GM20431 (cell line): ENCODE results near the gene MTPN.

ENCODE experiments used
- in situ Hi-C: fragments of 300-500 bp; cut with MseI, MboI; formaldehyde crosslinking; loops from one replicate; pipeline ENCODE4 v1.15.0; 2020; ENCODE audit warnings: low sequenced_read_pairs; ENCODE audit not compliant: unreplicated experiment

MTPN gene

GRCh38 chr7:135991906-135992305, 14.7 kb upstream of the MTPN start:
- in situ Hi-C loops = no loop called here

DNA sequence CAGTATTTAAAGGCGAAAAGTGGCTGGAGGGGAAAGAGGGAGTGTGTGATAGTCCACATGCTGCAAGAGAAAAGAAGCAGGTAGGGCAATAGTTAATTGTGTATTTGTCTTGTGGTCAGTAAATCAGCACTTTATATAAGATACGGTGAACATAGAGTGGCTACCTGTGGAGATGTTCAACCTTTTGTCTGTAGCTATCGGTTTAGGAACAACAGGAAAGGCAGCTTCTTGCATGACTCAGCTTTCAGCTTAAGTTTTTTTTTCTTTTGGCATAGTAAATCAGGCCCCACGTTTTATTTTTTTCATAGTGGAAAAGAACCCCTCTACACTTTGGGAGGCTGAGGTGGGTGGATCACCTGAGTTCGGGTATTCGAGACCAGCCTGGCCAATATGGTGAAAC, 14.2 kb upstream of the MTPN start:
- in situ Hi-C loops = no loop called here

- in situ Hi-C loops = no loop called here
Observed at GRCh38 chr7:135990258-135990657, 13.1 kb upstream of the MTPN start.

GRCh38 chr7:135981958-135982646, 4.9 kb upstream of the MTPN start:
- in situ Hi-C loops = no loop called here

DNA sequence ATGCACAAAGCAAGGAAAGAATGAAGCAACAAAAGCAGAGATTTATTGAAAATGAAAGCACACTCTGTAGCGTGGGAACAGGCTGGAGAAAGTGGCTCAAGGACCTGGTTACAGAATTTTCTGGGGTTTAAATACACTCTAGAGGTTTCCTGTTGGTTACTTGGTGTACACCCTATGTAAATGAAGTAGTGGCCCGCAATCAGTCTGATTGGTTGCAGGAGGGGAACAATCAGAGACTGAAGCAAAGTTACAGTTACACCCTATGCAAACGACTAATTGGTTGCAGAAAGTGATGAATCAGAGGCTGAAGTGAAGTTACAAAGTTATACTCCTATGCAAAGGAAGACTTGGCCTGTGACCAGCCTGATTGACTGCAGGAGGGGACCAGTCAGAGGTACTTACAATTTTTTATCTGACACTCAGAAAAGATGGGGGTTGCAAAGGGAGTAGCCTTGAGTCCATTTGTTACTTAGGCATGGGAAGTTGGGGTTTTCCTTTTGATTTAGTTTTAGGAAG, 3.6 kb upstream of the MTPN start:
- in situ Hi-C loops = no loop called here

DNA sequence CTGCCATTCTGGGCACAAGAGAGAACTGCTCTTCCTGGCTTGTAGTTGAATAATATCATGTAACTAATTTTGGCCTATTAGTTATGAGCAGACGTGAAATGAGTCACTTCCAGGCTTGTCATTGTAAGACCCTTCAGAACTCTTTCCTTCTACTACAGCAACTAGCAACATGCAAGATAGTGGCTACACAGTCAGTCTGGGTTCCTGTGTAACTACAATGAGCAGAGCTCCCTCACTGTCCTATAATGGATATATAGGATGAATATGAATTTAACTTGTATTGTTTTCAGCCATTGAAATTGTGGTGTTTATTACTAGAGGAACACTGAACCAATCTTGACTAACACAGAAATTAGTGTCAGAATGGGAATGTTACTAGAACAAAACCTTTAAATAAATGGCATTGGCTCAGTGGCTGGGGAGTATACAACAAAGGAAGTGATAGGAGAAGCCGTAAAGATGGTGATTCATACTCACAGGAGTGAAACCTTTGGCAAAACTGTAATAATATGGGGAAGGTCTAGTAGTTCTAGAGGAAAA, 2.9 kb upstream of the MTPN start:
- in situ Hi-C loops = no loop called here

DNA sequence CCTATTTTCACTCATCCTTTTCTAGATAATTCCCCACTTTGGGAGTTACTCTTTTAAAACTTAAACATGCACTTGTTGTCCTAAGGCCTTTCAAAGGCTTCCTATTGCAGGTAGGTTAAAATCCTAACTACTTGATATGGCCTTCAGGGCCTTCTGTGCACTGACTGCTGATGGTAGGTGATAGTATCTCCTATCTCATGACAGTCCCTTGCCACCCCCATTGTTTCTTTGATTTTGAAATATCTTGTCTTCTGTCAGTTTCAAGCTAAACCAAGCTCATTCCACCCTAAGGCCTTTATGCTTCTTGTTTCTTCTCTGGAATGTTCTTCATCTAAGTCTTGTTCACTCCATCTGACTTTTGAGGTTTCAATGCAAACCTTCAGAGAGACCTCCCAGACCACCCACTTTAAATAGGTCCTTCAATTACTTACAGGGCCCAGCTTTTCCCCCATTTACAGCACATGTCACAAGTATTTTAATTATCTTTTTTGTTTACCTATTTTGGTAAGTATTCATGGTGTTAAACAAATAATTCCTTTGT, 2.4 kb upstream of the MTPN start:
- in situ Hi-C loops = no loop called here

DNA sequence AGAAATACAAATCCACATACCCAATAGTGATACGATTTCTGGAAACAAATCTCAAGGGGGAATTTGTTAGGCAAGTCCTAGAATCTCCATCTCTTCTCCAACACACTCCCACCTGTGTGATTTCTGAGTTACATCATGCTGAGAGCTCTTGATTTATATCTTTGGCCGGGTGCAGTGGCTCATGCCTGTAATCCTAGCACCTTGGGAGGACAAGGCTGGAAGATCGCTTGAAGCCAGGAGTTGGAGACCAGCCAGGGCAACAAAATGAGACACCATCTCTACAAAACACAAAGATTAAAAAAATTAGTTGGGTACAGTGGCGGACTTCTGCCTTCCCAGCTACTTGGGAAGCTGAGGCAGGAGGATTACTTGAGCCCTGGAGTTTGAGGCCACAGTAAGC, 1.5 kb upstream of the MTPN start:
- in situ Hi-C loops = no loop called here

- in situ Hi-C loops = no loop called here
Observed at GRCh38 chr7:135977742-135978066, 545 bp upstream of the MTPN start.

DNA sequence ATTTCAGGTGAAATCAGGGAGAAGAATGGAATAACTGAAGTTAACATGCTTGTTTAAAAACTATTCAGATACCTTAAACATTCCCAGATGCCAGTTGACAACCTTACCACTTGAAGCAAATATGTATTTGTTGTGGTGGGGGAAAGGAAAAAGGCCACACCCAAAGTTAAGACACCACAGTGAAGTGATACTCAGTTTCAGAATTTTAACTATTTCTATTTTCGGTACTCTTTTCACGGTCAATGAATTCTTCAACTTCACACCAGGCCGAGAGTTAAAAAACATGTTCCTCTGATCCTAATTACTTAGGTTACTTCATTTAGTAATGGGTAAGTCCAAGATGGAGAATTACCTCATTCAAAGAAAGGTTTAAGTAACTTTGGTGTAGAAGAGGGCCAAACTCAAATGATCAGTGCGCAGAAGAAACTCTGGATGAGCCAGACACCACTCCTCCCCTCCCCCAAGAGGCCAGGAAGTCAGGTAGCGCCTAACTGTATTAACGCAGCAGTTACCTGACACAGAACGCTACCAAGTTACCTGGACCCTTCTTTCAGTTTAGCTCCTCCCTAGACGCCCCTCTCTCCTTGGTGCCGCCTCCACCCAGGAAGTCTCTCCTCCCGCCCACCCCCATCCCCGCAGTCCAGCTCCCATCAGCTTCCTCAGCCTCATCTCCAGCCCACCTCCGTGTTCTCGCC, 700 bp downstream of the MTPN start:
- in situ Hi-C loops = no loop called here

DNA sequence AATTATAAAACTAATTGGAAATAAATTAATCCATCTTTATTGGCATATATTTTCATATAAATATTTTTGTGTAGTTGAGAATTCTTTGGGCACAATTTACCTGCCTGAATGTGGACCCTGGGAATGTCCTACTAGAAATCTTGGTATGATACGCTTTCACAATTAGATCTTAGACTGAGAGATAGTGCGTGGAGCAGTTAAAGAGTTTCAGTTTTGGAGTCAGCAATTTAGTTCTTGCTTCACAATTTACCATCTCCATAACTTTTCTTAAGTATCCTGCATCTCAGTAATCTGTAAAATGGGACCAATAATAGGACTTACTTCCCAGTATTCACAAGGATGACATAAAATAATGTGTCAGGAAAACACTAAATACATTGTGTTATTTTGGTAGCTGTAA, 2.0 kb downstream of the MTPN start:
- in situ Hi-C loops = no loop called here

DNA sequence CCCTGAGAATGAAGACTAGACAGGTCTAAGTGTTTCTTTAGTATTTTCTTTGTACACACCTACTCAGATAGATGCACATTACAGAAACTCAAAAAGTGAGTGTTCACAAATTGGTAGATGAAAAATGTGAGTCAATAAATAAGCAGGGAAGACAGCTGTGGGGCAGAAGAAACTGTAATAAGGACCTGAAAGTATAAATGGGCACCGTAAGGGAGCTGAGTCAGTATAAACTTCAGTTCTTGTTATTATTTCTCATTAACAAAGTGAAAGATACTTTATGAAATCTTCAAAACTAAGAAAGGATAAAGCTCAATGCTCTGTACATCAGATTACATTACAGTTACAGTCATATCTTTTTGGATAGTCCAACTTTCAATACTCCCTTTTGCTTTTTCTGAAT, 2.5 kb downstream of the MTPN start:
- in situ Hi-C loops = no loop called here

DNA sequence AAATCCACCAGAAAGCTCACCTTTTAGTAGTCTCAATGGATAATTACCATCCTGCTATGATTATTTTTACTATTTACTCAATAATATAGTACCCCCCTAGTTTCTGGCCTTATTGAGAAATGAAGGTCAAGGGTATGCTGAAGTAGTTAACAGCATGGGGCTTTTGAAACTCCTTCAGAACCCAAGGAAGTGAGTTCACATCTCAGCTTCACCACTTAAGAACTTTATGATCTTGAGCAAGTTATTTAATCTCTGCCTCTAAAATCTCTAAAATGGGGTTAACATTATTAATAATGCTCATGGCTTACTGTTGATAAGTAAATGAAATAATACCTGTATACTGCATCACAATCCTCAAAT, 5.8 kb downstream of the MTPN start:
- in situ Hi-C loops = no loop called here

DNA sequence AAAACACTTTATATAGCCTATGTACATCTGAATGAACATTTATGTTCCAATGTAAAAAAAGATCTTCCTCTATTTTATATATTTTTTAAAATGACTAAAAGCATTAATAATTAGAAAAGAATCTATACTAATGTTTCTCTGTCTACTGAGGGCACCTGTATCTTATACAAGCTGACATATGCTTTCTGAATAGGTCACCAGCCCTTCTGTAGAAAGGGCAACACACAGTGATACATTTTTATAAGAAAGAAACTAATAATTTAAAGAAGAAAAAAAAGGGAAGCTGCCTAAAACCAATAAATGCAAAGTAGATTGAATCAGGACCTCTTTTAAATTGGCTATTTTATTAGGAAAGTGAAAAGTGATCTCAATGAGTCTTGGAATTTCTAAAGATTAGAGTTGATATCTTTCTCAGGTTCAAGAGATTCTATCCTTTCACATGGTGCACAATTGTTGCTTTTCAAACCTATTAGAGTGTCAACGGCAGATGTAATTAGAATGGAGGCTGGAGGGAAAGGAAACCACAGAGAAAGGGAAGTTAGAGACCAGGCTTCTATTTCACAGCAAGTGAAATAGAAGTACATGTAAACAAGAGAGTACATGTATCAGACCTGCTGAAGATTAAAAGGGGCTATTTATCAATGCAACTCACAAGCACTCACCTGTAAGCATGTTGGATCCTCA, 6.3 kb downstream of the MTPN start:
- in situ Hi-C loops = no loop called here

- in situ Hi-C loops = no loop called here
Observed at GRCh38 chr7:135970045-135970444, 7.1 kb downstream of the MTPN start.

GRCh38 chr7:135966341-135967043, 10.7 kb downstream of the MTPN start:
- in situ Hi-C loops = no loop called here

GRCh38 chr7:135965602-135966001, 11.6 kb downstream of the MTPN start:
- in situ Hi-C loops = no loop called here

GRCh38 chr7:135964791-135965190, 12.4 kb downstream of the MTPN start:
- in situ Hi-C loops = no loop called here

DNA sequence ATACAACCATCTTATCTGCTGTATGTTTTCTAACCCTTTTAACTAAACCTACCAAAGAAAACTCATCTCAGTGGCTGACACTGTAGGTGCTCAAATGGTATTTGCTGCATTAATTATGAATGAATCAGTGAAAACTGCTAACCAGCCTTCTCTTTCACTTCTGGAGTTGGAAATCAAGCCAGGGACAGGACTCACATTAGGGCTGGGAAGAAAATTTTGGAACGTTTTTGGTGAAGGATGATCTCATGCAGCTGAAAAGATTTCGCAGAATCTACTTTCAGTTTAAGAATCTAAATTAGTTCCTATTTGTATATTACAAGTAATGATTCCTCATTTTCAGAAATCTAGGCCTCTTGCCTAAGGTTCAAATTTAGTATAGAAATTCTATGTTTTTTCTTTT, 12.9 kb downstream of the MTPN start:
- in situ Hi-C loops = no loop called here

GRCh38 chr7:135962802-135963201, 14.4 kb downstream of the MTPN start:
- in situ Hi-C loops = no loop called here
